ENCODE measurements around the gene IRF5. TPM values are rescaled to one million over a fixed set of nuclear protein-coding genes. Genes with fewer than 3 reads are reported as not detected.

The IRF5 gene
- total RNA-seq, 1 donor from 2014 or later, result 1.8 TPM

- peaks cover 69% of the 10 kb centered on the region for H3K27me3 Mint-ChIP-seq
- DNase-seq (ENCODE audit: extremely low spot score, unreplicated experiment), result no peak
Observed at GRCh38 chr7:128913870-128914565, 23.7 kb upstream of the IRF5 start.

GRCh38 chr7:128914566-128915151 is 23.1 kb upstream of the IRF5 start:
- Mint-ChIP-seq H3K27me3 (peaks cover 69% of the 10 kb centered on the region), H3K36me3 (no peaks in the 10 kb centered on the region), H3K4me3 (no peak overlapping the region), H3K27ac (no peak overlapping the region), H3K4me1 (ENCODE audit: unreplicated experiment) (peaks cover 25% of the 10 kb centered on the region), H3K9me3 (no peaks in the 10 kb centered on the region)
- TF ChIP-seq CTCF (conservative IDR thresholded peaks at IDR 0.05), result no peak
- DNase-seq (ENCODE audit: extremely low spot score, unreplicated experiment), result no peak

More at GRCh38 chr7:128913870-128914565, 23.7 kb upstream of the IRF5 start:
- no peak for TF ChIP-seq CTCF (conservative IDR thresholded peaks at IDR 0.05)
- Mint-ChIP-seq H3K4me1 (ENCODE audit: unreplicated experiment) (peaks cover 32% of the 10 kb centered on the region), H3K4me3 (no peak overlapping the region), H3K27ac (peak overlapping the region; percentile 37), H3K9me3 (no peaks in the 10 kb centered on the region), H3K36me3 (no peaks in the 10 kb centered on the region)

GRCh38 chr7:128915271-128915819 is 22.4 kb upstream of the IRF5 start:
- H3K27ac Mint-ChIP-seq, result no peak overlapping the region
- peaks cover 22% of the 10 kb centered on the region for H3K4me1 Mint-ChIP-seq (ENCODE audit: unreplicated experiment)
- no peaks in the 10 kb centered on the region for H3K36me3 Mint-ChIP-seq
- H3K9me3 Mint-ChIP-seq, result no peaks in the 10 kb centered on the region
- no peak for TF ChIP-seq CTCF (conservative IDR thresholded peaks at IDR 0.05)
- DNase-seq (ENCODE audit: extremely low spot score, unreplicated experiment), result no peak
- peaks cover 71% of the 10 kb centered on the region for H3K27me3 Mint-ChIP-seq
- H3K4me3 Mint-ChIP-seq, result peak overlapping the region; percentile 65

GRCh38 chr7:128915841-128916642 is 21.7 kb upstream of the IRF5 start:
- Mint-ChIP-seq H3K4me3 (no peak overlapping the region), H3K27ac (no peak overlapping the region), H3K9me3 (no peaks in the 10 kb centered on the region), H3K36me3 (no peaks in the 10 kb centered on the region), H3K4me1 (ENCODE audit: unreplicated experiment) (peaks cover 26% of the 10 kb centered on the region), H3K27me3 (peaks cover 74% of the 10 kb centered on the region)
- DNase-seq (ENCODE audit: extremely low spot score, unreplicated experiment), result peak; percentile 69
- no peak for TF ChIP-seq CTCF (conservative IDR thresholded peaks at IDR 0.05)

GRCh38 chr7:128916643-128916915 is 21.1 kb upstream of the IRF5 start:
- Mint-ChIP-seq H3K36me3 (no peaks in the 10 kb centered on the region), H3K4me3 (no peak overlapping the region), H3K9me3 (no peaks in the 10 kb centered on the region), H3K4me1 (ENCODE audit: unreplicated experiment) (peaks cover 22% of the 10 kb centered on the region), H3K27ac (no peak overlapping the region), H3K27me3 (peaks cover 72% of the 10 kb centered on the region)
- no peak for TF ChIP-seq CTCF (conservative IDR thresholded peaks at IDR 0.05)
- DNase-seq (ENCODE audit: extremely low spot score, unreplicated experiment), result no peak

Data from type B pancreatic cell (in vitro differentiated cells).